HG02840 (cell line): ENCODE data around the gene TRIOBP.

Source experiments
- ATAC-seq: cut with Tn5 transposase; IDR thresholded peaks from one replicate; pipeline ENCODE4 v1.9.1; 2021; ENCODE audit warnings: mild to moderate bottlenecking, moderate library complexity, moderate number of reproducible peaks; ENCODE audit not compliant: unreplicated experiment, low FRiP score

The TRIOBP gene

DNA sequence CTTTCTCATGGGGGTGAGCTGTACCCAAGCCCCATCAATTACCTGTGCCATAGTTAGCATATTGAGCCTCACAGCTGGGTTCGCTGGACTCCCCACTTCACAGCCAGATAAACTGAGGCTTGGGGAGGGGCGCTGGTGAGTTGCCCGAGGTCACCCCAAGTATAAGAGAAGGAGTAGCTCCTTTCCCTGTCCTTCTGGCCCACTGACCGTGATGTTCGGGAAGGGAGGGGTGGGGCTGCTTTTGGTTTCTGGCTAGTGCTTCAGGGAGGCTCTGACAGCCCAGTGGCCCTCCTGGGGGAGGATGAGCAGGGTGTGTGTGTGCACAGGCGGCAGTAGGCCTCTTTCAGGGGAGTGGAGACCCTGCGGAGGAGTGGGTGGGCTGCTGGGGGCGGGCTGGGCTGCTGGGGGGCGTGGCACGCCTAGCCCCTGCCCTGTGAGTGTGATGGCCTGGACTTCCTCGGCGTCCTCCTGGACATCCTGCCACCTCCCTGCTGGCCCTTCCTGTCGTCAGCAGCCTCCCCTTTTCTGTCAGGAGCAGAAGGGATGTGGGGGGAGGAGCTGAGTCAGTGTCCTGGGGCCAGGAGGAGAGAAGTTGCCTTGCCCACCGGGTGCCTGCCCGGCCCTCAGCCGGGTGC lies 50.3 kb downstream of the TRIOBP start:
- ATAC-seq: no peak

DNA sequence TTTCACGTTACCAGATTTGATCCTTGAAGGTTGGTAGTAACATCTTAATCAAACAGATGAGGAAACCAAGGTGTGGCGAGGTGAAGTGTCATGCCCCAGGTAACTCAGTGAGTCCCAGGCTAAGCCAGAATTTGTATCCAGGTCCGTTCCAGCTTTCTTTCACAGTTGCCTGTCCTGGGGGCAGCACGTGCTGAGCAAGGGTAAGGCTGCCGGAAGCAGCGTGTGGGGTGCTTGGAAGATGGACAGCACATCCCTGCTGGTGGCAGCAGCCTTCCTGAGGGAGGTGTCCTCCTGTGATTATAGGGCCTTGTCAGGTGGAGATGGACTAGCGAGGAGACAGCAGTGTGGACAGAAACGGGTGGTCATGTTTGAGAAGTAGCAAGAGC lies 50.9 kb downstream of the TRIOBP start:
- no peak for ATAC-seq

DNA sequence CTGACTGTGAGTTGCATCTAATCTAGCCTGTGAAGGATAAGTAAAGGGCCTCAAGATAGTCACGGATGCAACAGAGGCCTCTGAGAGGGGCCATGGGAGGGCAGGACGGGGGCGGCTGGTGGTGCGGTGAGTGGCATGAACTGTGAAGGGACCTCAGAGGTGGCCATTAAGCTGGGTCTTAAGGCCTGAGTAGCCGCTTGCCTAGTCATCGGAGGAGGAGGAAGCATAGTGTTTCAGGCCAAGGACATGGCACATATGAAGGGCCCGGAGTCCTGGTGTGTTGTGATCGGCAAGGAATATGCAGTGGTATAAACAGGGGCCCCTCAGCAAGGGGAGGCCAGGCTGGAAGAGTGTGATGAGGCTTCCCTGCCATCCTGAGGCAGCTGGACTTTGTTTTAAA lies 51.8 kb downstream of the TRIOBP start:
- ATAC-seq: no peak

DNA sequence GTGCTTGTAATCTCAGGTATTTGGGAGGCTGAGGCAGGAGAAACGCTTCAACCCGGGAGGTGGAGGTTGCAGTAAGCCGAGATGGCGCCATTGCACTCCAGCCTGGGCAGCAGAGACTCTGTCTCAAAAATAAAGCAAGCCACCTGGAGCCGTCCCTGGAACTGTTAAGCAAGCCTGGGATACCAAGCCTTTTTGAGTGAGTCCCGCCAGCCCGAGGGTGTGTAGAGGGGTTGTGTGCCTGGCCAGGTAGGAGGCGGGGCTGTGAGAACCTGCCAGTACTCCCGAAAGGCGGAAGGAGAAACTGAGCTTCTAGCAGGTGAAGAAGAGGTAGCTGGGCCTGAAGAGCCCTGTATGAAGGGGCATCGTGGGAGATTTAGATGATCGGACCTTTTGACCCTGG lies 52.4 kb downstream of the TRIOBP start:
- ATAC-seq: no peak

DNA sequence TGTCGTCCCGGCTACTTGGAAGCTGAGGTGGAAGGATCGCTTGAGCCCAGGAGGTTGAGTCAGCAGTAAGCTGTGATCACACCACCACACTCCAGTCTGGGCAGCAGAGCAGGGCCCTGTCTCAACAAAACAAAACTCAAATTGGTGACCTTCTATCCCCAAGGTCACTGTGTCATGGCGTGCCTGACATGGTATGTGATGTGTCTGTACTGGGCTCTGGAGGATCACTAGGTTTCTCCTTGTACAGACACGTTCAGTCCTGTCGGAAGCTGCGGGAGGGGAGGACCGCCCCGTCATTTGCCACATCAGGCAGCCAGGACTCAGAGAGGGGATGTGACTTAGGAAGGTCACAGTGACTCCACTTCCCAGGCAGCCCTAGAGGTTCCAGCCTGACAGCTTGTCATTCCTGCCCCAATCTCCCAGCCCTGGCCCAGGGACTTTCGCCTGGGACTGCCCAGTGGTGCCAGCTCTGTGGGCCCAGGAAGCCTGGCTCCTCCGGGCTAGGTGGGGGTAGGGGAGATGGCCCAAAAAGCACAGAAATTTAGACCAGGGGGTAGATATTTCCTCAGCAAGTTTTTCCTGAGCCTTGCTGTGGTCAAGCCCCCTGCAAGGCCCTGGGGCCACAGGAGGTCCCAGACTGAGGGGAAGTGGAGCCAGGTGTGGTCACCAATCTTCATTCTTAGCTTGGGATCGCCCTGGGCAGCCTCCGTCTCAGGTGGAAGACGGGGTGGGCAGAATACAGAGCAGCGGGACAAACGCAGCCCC lies 53.2 kb downstream of the TRIOBP start:
- ATAC-seq: no peak

DNA sequence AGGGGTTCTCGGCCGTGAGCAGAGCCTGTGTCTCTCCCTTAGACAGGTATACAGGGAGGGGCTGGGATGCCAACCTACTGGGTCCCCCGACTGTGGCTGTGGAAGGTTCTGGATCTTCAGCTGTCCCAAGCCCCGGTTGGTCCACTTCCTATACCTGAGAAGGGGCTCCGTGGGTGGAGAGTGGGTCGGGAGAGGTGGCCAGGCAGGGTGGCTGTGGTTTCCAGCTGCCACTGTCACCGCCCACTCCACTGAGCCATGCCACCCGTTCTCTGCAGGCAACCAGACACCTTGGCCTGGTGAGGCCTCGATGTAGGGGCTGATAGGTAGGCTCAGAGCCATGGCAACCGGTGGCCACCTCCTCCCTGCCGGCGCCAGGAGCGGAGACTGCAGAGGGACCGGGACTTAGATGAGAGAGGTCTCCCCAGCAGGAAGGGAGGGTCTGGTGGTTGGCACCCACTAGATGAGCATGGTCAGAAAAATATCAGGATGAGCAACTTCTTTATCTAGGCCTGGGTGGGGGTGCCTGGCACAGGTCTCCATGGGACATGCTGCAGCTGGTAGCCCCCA lies 53.8 kb downstream of the TRIOBP start:
- no peak for ATAC-seq

DNA sequence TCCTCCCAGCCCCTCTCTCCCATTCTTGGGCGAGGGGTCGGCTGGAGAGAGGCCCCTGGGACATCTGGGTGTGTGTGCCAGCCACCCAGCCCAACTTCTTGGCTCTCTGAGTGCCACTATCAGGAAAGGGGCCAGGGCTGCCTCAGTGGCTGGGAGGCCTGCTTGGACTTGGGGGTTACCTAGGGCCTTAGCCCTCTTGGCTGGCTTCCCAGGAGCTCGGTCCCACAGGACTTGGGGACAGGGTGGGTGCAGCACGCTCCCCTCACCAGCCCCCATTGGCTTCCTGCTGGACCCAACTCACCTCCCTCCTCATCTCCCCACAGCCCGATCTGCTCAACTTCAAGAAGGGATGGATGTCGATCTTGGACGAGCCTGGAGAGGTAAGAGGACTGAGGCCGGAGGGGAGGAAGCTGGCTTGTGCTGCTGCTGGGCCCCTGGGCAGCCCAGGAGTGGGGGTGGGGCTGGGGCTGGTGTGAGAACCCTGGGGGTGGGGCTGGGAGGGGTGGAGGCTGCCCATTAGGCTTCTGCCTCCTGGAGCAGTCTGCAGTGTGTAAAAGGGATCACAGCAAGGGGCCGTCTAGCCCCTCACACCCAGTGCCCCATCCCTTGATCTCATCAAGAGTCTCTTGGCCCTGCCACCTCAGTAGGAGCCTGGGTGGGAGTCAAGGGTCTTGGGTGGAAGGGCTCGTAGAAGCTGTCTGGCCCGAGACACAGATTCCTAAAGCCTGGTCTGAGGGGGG lies 54.8 kb downstream of the TRIOBP start:
- no peak for ATAC-seq

DNA sequence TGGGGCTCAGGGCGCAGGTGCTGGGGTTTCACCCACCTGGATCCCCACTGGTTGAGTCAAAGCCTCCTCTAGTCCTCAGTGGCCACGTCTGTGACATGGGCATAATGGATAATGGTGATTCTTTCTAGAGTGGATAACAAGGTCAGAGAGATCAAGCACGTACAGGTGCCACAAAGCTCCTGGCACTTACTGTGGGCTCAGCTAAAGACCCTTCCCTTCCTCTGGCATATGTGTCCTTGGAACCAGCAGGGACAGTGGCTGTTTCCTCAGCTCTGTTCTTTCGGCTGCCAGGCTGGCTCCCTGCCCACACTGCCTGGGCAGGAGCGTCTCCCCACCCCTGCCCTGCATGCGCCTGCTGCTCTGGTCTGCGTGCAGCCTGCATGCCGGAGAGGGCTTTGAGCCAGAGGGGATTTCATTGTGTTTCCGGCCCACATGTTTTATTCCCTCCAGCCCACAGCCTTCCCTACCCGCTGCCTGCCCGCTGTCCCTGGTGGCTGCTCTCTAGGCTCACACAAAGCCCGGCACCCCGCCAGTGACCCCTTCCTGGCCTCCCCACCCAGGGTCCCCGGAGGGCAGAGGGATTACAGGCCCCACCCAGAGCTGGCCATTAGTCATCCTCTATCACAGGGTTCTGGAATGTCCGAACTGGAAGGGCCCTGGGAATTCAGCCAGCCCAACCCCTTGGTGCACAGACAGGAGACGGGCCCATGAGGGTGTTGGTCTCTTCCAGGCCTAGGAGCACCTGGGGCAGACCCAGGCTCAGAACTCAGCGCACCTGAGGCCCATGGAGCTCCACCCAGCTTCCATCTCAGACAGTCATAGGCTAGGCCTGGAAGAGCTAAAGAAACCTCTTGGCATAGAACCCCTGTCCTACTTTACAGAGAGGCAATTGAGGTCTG lies 55.6 kb downstream of the TRIOBP start:
- ATAC-seq: no peak

DNA sequence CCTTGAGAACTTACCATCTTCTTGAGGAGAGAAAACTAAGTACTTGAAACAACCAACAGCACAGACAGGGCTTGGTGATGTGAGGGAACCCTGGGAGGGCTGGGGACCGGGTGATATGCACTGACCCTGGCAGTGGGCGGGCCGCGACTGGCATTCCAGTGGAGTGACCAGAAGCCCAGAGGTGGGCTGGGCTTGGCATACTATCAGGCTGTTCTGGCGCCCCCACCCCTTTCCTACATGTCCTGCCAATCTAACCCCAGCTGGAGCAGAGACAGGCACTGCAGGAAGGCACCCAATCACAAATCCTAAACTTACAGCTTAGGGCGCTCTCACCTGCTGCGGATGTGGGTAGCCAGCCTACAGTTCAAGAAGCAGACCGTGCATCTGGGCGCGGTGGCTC lies 56.9 kb downstream of the TRIOBP start:
- ATAC-seq: no peak

DNA sequence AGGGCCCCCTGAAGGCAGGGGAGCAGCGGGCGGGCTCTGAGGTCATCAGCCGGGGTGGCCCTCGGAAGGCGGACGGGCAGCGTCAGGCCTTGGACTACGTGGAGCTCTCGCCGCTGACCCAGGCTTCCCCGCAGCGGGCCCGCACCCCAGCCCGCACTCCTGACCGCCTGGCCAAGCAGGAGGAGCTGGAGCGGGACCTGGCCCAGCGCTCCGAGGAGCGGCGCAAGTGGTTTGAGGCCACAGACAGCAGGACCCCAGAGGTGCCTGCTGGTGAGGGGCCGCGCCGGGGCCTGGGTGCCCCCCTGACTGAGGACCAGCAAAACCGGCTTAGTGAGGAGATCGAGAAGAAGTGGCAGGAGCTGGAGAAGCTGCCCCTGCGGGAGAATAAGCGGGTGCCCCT lies 60.8 kb downstream of the TRIOBP start:
- ATAC-seq: no peak

DNA sequence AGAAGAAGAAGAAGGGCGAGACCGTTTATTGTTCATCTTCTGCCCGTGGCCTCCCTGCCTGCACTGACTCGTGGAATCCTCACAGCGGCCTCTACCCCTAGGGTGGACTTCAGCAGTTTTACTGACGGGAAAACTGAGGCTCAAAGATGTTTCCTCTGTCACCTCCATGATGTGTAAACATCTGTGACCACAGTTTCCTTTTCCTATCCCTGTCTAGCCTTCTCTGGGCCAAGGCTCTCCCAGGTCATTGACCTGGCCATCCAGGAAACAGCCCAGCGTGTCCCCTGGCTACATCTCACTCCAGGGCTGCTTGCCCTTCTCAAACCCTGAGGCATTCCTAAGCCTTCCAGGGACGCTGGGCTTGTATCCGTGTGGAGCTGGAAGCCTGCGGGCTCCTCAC lies 61.8 kb downstream of the TRIOBP start:
- ATAC-seq: no peak

DNA sequence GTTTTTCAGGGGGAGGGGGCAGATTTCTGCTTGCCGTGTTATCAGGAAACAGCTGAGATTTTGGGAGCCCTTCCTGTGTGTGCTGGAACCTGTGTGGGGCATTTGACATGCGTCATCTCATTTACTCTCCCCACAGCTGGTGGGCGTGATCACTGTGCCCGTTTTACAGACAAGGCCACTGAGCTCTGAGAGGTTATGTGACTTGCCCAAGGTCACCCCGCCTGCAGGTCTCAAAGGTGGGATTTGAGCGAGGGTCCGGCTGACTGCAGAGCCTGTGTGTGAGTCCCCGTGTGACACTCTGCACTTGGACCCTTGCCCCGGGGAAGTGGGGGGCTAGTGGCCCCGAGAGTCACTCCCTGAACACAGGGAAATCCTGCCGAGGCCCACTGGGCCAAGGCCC lies 62.4 kb downstream of the TRIOBP start:
- ATAC-seq: no peak

DNA sequence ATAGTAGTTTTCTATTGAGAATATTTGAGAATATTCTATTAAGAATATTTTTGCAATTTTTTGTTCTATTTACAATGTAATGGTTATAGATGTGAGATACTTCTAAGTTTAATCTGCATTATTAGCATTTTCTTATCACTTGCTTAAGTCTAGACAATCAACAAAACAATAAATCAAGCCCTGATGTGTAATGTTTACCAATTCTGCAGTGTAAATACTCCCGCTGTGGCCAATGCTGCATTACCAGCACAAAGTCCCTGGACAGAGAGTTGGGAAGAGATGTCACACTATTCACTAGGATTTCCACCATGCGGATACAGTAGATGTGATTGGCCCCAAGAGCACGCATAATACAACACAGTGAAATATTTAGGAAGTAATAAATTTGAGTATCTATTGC lies 63.3 kb downstream of the TRIOBP start:
- no peak for ATAC-seq

DNA sequence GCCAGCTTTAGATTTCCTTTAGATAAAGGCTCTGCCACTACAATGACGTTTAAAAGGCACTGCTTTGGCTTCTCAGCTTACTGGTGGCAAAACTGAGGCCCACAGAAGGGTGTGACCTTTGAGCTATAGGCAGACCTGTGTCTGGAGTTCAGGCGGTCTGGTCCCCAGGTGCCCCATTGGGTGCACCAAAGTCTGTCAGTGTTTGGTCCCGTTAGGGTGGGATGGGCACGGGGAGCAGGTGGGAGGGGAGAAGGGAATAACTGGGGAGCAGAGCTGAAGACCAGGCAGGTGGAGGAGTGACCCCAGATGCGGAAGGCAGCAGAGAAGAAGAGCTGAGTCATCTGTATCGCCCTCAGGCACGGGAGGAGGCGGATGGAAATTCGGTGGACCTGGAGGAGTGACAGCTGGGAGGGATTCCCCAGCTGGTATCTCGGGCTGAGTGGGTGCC lies 65.6 kb downstream of the TRIOBP start:
- no peak for ATAC-seq

DNA sequence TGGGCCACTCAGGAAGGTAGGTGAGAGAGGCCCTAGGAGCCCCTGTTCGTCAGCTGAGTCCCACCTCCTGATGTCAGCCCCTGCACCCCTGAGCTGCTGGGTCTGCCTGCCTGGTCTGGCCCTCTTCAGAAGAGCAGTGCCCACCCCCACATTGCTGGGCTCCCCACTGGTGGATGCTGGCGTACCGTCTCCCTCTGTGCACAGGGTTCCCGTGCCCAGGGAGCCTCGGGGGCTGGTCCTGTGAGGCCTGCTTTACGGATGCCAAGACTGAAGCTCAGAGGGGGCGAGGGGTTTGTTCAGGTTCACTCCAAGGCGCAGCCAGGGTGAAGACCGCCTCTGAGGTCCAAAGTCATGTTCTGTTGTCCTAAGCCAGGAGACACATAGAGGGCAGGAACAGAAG lies 66.2 kb downstream of the TRIOBP start:
- no peak for ATAC-seq

DNA sequence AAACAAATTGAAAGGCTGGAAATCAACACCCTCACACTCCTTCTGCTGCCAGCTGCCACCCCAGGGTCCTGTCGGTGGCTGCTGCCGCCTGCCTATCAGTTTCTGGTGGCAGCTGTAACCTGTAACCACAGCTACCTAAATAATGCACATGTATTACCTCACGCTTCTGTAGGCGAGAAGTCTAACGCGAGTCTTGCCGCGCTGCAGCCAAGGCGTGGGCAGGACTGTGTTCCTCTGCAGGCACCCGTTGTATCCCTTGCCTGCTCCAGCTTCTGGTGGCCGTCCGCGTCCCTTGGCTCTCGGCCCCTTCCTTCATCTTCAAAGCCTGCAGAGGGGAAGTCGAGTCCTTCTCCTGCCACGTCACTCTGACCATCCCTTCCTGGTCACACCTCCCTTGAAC lies 66.8 kb downstream of the TRIOBP start:
- no peak for ATAC-seq

DNA sequence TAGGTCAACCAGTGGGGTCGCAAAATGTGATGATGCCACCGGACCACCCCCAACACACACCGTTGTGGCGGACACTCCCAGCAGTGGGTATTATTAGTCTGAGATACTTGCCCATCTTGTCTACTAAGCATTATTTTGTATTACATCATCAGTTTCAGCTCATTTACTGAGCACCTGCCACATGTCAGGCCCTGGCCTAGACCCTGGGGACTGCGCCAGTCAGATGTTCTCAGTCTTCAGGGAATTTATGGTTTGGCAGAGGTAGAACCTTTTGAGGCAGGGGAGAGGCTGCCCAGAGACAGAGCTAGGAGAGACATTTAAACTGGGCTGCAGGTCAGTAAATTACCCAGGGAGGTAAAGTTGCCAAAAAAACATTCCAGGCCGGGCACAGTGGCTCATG lies 67.8 kb downstream of the TRIOBP start:
- no peak for ATAC-seq

DNA sequence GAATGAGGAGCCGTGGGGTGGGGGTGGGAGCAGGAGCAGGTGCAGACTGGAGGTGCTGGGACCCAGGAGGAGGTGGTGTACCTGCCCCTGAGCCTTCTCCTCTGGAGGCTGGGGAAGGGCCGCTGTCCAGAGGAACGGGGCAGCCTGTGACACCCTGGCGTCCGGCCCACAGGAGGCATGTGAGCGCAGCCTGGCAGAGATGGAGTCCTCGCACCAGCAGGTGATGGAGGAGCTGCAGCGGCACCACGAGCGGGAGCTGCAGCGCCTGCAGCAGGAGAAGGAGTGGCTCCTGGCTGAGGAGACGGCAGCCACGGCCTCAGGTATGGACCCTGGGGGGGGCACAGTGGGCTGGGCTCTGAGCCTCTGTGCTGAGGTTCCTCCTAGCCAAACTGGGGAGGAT lies 68.7 kb downstream of the TRIOBP start:
- ATAC-seq: no peak

DNA sequence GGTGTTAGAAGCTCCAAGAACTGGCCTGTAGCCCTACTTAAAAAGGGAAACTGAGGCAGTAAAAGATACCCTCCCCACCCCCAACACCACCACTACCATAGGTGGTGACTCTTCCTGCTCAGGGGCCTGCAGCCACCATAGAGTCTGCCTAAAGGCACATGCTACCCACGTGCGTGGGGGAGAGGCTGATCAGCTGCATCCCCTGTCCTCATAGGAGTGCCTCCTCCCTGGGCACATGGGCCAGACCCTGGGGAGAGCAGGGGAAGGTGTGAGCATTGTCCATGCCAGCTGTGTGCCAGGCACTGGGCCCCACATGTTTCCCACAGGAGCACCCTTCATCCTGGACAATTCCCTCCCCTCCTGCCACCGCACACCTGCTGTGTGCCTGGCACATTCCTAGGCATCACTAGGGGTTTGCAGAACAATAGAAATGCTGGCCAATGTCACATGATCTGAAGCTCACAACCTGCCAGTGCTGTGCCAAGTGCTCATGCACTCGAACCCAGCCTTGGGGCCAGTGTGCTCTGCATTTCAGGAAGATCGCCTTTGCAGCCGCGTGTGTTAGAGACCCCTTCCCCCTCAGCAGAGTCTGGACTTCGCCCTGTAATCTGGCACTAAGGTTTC lies 69.2 kb downstream of the TRIOBP start:
- no peak for ATAC-seq

DNA sequence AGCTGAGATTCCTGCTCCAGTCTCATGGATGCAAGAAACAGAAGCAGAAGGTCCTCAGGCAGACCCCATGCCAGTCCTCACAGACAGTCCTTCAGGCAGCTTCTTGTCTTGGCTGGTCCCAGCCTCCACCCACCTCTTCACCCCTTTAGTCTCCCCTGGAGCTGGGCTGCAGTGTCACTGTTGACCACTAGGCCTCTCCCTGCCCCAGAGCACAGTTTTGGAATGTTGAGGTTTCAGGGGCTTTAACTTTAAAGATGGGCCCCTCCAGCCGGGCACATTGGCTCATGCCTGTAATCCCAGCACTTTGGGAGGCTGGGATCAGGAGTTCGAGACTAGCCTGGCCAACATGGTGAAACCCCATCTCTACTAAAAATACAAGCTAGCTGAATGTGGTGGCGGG lies 71.4 kb downstream of the TRIOBP start:
- ATAC-seq: no peak
